ENCODE data around the gene FNIP2.

DNA sequence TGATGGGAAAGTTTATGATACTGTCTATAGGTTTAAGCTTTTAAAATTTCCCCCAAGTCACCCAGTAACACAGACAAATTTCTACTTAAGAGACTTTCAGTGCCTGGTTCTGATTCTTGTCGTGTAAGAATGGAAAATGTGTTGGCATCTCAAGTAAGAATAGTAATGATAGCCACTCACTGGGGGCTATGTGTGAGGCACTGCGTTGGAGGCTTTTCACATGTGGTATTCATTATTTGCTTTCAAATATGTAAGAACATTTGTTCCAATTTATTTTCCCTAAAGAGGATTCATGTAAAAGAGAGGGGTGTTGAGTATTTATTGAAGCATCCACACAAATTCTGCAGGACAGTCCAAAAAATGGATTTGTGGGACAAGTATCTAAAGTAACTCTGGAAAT is 143.6 kb downstream of the FNIP2 start:
- TF ChIP-seq, protein P1, sequence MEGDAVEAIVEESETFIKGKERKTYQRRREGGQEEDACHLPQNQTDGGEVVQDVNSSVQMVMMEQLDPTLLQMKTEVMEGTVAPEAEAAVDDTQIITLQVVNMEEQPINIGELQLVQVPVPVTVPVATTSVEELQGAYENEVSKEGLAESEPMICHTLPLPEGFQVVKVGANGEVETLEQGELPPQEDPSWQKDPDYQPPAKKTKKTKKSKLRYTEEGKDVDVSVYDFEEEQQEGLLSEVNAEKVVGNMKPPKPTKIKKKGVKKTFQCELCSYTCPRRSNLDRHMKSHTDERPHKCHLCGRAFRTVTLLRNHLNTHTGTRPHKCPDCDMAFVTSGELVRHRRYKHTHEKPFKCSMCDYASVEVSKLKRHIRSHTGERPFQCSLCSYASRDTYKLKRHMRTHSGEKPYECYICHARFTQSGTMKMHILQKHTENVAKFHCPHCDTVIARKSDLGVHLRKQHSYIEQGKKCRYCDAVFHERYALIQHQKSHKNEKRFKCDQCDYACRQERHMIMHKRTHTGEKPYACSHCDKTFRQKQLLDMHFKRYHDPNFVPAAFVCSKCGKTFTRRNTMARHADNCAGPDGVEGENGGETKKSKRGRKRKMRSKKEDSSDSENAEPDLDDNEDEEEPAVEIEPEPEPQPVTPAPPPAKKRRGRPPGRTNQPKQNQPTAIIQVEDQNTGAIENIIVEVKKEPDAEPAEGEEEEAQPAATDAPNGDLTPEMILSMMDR (IDR thresholded peaks at IDR 0.05) = no peak
- TF ChIP-seq POLR2A (IDR thresholded peaks at IDR 0.05) = no peak
